NB4 (cell line): Measurements from ENCODE around the gene SAG.

Experiments
- DNase-seq: peaks from one replicate; pipeline ENCODE4 v3.0.0; 2010; ENCODE audit warnings: low read depth
- H3K4me3 ChIP-seq: one replicate; pipeline ENCODE4 v1.5.1; 2011; ENCODE audit warnings: mild to moderate bottlenecking, low read depth, low read length, moderate library complexity
- CTCF ChIP-seq: IDR thresholded peaks from one replicate; pipeline ENCODE4 v1.5.1; 2012; ENCODE audit warnings: low read depth, low read length
- MYC ChIP-seq: IDR thresholded peaks from 2 replicates; pipeline ENCODE4 v1.6.1; 2011; ENCODE audit warnings: low read depth, low read length
- POLR2A ChIP-seq: IDR thresholded peaks from 2 replicates; pipeline ENCODE4 v1.6.1; 2011; ENCODE audit warnings: mild to moderate bottlenecking; ENCODE audit not compliant: insufficient read length; ENCODE audit errors: extremely low read depth
- TF ChIP-seq, protein P1 (sequence below): IDR thresholded peaks from 2 replicates; pipeline ENCODE4 v1.6.1; 2011; ENCODE audit warnings: low read depth, low read length

The SAG gene

GRCh38 chr2:233270366-233270765 lies 37.2 kb upstream of the SAG start:
- DNase-seq, result no peak
- TF ChIP-seq, protein P1, sequence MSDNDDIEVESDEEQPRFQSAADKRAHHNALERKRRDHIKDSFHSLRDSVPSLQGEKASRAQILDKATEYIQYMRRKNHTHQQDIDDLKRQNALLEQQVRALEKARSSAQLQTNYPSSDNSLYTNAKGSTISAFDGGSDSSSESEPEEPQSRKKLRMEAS, result no peak
- TF ChIP-seq CTCF (no peak), MYC (no peak), POLR2A (no peak)
- H3K4me3 ChIP-seq, result no peak overlapping the region

DNA sequence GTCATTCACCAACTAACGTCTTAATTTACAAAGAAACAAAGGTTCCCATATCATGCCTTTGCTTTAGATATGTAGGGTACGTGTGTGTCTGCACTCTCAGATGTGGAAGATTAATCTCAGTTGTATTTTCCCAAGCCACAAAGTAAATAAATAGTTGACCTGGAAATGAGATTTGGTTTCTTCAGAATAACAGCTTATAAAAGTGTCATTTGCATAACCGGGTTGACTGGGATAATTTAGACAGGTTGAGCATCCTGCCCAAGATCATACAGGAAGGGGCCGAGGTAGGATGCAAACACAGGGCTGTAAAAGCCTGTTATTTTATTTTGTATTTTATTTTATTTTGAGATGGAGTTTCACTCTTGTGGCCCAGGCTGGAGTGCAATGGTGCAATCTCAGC lies 36.7 kb upstream of the SAG start:
- DNase-seq, result no peak
- H3K4me3 ChIP-seq, result no peak overlapping the region
- TF ChIP-seq, protein P1, result no peak
- TF ChIP-seq CTCF (no peak), POLR2A (no peak), MYC (no peak)

- TF ChIP-seq, protein P1, result no peak
- TF ChIP-seq MYC, result no peak
- TF ChIP-seq POLR2A, result no peak
- no peak for TF ChIP-seq CTCF
- no peak overlapping the region for H3K4me3 ChIP-seq
- no peak for DNase-seq
These were observed 35.9 kb upstream of the SAG start for GRCh38 chr2:233271693-233272092.

DNA sequence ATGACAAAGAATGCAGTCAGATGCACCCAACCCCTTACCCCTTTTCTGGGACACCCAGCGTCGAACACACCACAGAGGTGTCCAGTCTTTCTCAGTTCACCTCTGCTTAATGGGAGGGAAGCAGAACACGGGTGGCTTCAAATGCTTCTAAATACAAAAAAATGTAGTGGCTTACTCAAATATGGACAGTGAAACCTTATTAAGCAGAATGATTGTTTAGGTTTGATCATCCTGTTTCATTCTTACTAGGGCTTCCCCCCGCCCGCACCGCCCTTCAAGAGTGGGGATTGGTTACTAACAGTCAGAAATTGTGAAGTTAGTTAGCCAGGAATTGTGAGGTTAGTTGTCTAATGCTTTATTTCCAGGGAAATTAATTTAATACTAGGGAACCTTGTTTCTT lies 34.5 kb upstream of the SAG start:
- no peak overlapping the region for H3K4me3 ChIP-seq
- TF ChIP-seq, protein P1, result no peak
- TF ChIP-seq POLR2A, result no peak
- DNase-seq, result no peak

- TF ChIP-seq, protein P1, result no peak
- TF ChIP-seq POLR2A (no peak), CTCF (no peak), MYC (no peak)
- no peak overlapping the region for H3K4me3 ChIP-seq
- no peak for DNase-seq
These were observed 32.4 kb upstream of the SAG start for GRCh38 chr2:233275223-233275622.

DNA sequence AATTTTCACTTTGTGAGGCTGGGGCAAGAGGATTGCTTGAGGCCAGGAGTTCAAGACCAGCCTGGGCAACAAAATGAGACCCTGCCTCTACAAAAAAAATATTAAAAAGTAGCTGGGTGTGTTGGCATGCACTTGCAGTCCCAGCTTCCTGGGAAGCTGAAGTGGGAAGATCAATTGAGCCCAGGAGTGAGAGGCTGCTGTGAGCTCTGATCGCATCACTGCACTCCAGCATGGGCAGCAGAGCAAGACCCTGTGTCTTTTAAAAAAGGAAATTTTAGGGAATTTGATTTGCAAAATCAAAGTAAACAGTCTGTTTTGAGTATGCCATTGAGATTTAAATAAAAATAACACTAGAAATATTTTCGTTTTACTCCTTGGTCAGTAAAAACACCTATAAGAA lies 28.7 kb upstream of the SAG start:
- H3K4me3 ChIP-seq, result no peak overlapping the region
- TF ChIP-seq CTCF (no peak), POLR2A (no peak)
- no peak for DNase-seq
